GM10248 (cell line): ENCODE data around the gene ROS1.

Experiments used
- CTCF ChIA-PET: fragments of 300-600 bp; sonication (Branson Sonifier 250); formaldehyde crosslinking; extraction: SDS; loops from one replicate; lab custom pipeline; 2021; ENCODE audit warnings: antibody characterized with exemption; lab: Yijun Ruan, JAX
- POLR2A ChIA-PET: fragments of 350-650 bp; sonication (Branson Sonifier 250); formaldehyde crosslinking; extraction: SDS; loops from one replicate; lab custom pipeline; 2020; ENCODE audit warnings: antibody characterized with exemption; lab: Yijun Ruan, JAX
- DNase-seq: peaks from one replicate; pipeline ENCODE4 v3.0.0; 2012; ENCODE audit errors: extremely low spot score
- CTCF ChIP-seq: IDR thresholded peaks from 2 replicates; pipeline ENCODE4 v1.5.1; 2012; ENCODE audit warnings: mild to moderate bottlenecking, low read depth; ENCODE audit errors: extremely low read depth, missing control alignments, control extremely low read depth

The ROS1 gene

GRCh38 chr6:117298941-117299340, 126.8 kb downstream of the ROS1 start:
- TF ChIP-seq CTCF, result no peak
- ChIA-PET CTCF (interaction anchor here (1.2 kb wide), 1 partner anchor 18 kb away, joined by 3 read pairs; no protein-coding TSS in a partner anchor), POLR2A (no interaction called here)
- no peak for DNase-seq

- TF ChIP-seq CTCF, result no peak
- DNase-seq, result no peak
- CTCF ChIA-PET, result no interaction called here
- POLR2A ChIA-PET, result no interaction called here
Measured at GRCh38 chr6:117290173-117290846, 135.4 kb downstream of the ROS1 start.

- POLR2A ChIA-PET, result no interaction called here
Measured at GRCh38 chr6:117288083-117288715, 137.5 kb downstream of the ROS1 start.

GRCh38 chr6:117280922-117281321, 144.8 kb downstream of the ROS1 start:
- no peak for TF ChIP-seq CTCF
- DNase-seq, result no peak
- CTCF ChIA-PET, result no interaction called here
- POLR2A ChIA-PET, result no interaction called here

More at GRCh38 chr6:117288083-117288715, 137.5 kb downstream of the ROS1 start:
- CTCF ChIA-PET, result no interaction called here
- no peak for DNase-seq
- no peak for TF ChIP-seq CTCF

GRCh38 chr6:117276778-117277316, 148.9 kb downstream of the ROS1 start:
- no peak for TF ChIP-seq CTCF
- CTCF ChIA-PET, result interaction anchor here (1.1 kb wide), 1 partner anchor 20 kb away, joined by 3 read pairs; no protein-coding TSS in a partner anchor
- POLR2A ChIA-PET, result no interaction called here
- DNase-seq, result no peak

GRCh38 chr6:117275711-117276110, 150.0 kb downstream of the ROS1 start:
- POLR2A ChIA-PET, result no interaction called here
- CTCF ChIA-PET, result interaction anchor here (1.4 kb wide), 1 partner anchor 174 kb away, joined by 3 read pairs; no protein-coding TSS in a partner anchor

More at GRCh38 chr6:117275711-117276110, 150.0 kb downstream of the ROS1 start:
- no peak for DNase-seq
- no peak for TF ChIP-seq CTCF
